Astrocyte (in vitro differentiated cells and primary cell): ENCODE results near the gene PEX5L. TPM values are rescaled to one million over a fixed set of nuclear protein-coding genes. Genes with fewer than 3 reads are reported as not detected.

Source experiments
- DNase-seq: peaks from one replicate; pipeline ENCODE4 v3.0.0-alpha.2; 2010; ENCODE audit warnings: low read depth
- FAIRE-seq: peaks from 2 replicates; lab custom pipeline; 2011; peaks lifted over from hg19 to GRCh38; lab: Jason Lieb, UNC
- H2AFZ ChIP-seq: 2 replicates; pipeline ENCODE4 v1.6.0; 2012; ENCODE audit warnings: low read depth, low read length, inconsistent platforms
- H3K27ac ChIP-seq: 2 replicates; pipeline ENCODE4 v1.5.1; 2011; ENCODE audit warnings: low read depth, low read length, inconsistent platforms
- H3K27me3 ChIP-seq: 2 replicates; pipeline ENCODE4 v1.6.0; 2011; ENCODE audit warnings: low read length, inconsistent platforms; ENCODE audit not compliant: insufficient read depth
- H3K36me3 ChIP-seq: 2 replicates; pipeline ENCODE4 v1.5.1; 2011; ENCODE audit warnings: low read length, inconsistent platforms; ENCODE audit not compliant: insufficient read depth
- H3K4me1 ChIP-seq: 2 replicates; pipeline ENCODE4 v1.5.1; 2011; ENCODE audit warnings: low read length, inconsistent platforms; ENCODE audit not compliant: insufficient read depth
- H3K4me2 ChIP-seq: 2 replicates; pipeline ENCODE4 v1.6.0; 2012; ENCODE audit warnings: low read length, inconsistent platforms
- H3K4me3 ChIP-seq: 2 replicates; pipeline ENCODE4 v1.5.1; 2011; ENCODE audit warnings: low read depth, mild to moderate bottlenecking, low read length, inconsistent platforms; ENCODE audit not compliant: insufficient read depth
- H3K79me2 ChIP-seq: 2 replicates; pipeline ENCODE4 v1.6.0; 2012; ENCODE audit warnings: mild to moderate bottlenecking, low read length, inconsistent platforms; ENCODE audit not compliant: insufficient read depth
- H3K9ac ChIP-seq: 2 replicates; pipeline ENCODE4 v1.6.0; 2012; ENCODE audit warnings: mild to moderate bottlenecking, low read length, inconsistent platforms
- H3K9me3 ChIP-seq: 2 replicates; pipeline ENCODE4 v1.5.1; 2012; ENCODE audit warnings: low read depth, mild to moderate bottlenecking, low read length, inconsistent platforms; ENCODE audit not compliant: insufficient read depth
- H4K20me1 ChIP-seq: 2 replicates; pipeline ENCODE4 v1.6.0; 2012; ENCODE audit warnings: low read length, inconsistent platforms; ENCODE audit not compliant: insufficient read depth
- H3K27ac Mint-ChIP-seq: one replicate; pipeline ENCODE4 v1.8.0; 2021; ENCODE audit warnings: mild to moderate bottlenecking, mixed read lengths; ENCODE audit not compliant: unreplicated experiment
- H3K27me3 Mint-ChIP-seq: one replicate; pipeline ENCODE4 v1.8.0; 2021; ENCODE audit warnings: low read depth, mixed read lengths; ENCODE audit not compliant: unreplicated experiment
- H3K36me3 Mint-ChIP-seq: one replicate; pipeline ENCODE4 v1.8.0; 2021; ENCODE audit warnings: low read depth, mixed read lengths; ENCODE audit not compliant: unreplicated experiment
- H3K4me1 Mint-ChIP-seq: one replicate; pipeline ENCODE4 v1.8.0; 2021; ENCODE audit warnings: low read depth, mixed read lengths; ENCODE audit not compliant: unreplicated experiment
- H3K4me3 Mint-ChIP-seq: one replicate; pipeline ENCODE4 v1.8.0; 2021; ENCODE audit warnings: mild to moderate bottlenecking, moderate library complexity, mixed read lengths; ENCODE audit not compliant: unreplicated experiment
- H3K9me3 Mint-ChIP-seq: one replicate; pipeline ENCODE4 v1.8.0; 2021; ENCODE audit warnings: mild to moderate bottlenecking, mixed read lengths; ENCODE audit not compliant: unreplicated experiment
- EZH2 ChIP-seq: IDR thresholded peaks from 2 replicates; pipeline ENCODE4 v1.6.1; 2012; ENCODE audit warnings: mild to moderate bottlenecking, low read length, inconsistent platforms; ENCODE audit not compliant: insufficient read depth
- total RNA-seq: library from RNA; stranded (reverse); gene quantifications from 2 replicates; pipeline ENCODE4 v1.2.1, GENCODE V29; 2021
- TF ChIP-seq, protein P1 (sequence below): IDR thresholded peaks from 2 replicates; pipeline ENCODE4 v1.5.1; 2011; ENCODE audit warnings: low read depth, mild to moderate bottlenecking, inconsistent platforms, low read length, moderate library complexity; ENCODE audit not compliant: insufficient read depth

The PEX5L gene
- total RNA-seq, 1 donor from 2014 or later, result 0.43 TPM

GRCh38 chr3:179840985-179841384 is 195.8 kb downstream of the PEX5L start:
- H3K9me3 ChIP-seq, result no peaks in the 10 kb centered on the region
- no peak overlapping the region for H3K4me3 ChIP-seq
- no peak overlapping the region for H3K27ac Mint-ChIP-seq
- no peaks in the 10 kb centered on the region for H4K20me1 ChIP-seq
- H2AFZ ChIP-seq, result peak overlapping the region; percentile 51
- H3K27ac ChIP-seq, result no peak overlapping the region
- DNase-seq (peak; percentile 88), FAIRE-seq (no peak)
- H3K27me3 ChIP-seq, result no peaks in the 10 kb centered on the region
- no peaks in the 10 kb centered on the region for H3K36me3 ChIP-seq
- peaks cover 4% of the 10 kb centered on the region for H3K4me1 Mint-ChIP-seq
- TF ChIP-seq, protein P1, sequence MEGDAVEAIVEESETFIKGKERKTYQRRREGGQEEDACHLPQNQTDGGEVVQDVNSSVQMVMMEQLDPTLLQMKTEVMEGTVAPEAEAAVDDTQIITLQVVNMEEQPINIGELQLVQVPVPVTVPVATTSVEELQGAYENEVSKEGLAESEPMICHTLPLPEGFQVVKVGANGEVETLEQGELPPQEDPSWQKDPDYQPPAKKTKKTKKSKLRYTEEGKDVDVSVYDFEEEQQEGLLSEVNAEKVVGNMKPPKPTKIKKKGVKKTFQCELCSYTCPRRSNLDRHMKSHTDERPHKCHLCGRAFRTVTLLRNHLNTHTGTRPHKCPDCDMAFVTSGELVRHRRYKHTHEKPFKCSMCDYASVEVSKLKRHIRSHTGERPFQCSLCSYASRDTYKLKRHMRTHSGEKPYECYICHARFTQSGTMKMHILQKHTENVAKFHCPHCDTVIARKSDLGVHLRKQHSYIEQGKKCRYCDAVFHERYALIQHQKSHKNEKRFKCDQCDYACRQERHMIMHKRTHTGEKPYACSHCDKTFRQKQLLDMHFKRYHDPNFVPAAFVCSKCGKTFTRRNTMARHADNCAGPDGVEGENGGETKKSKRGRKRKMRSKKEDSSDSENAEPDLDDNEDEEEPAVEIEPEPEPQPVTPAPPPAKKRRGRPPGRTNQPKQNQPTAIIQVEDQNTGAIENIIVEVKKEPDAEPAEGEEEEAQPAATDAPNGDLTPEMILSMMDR, result no peak
- no peak for TF ChIP-seq EZH2
- no peaks in the 10 kb centered on the region for H3K36me3 Mint-ChIP-seq
- no peaks in the 10 kb centered on the region for H3K9me3 Mint-ChIP-seq
- H3K4me1 ChIP-seq, result peaks cover 9% of the 10 kb centered on the region
- no peaks in the 10 kb centered on the region for H3K27me3 Mint-ChIP-seq
- H3K4me3 Mint-ChIP-seq, result no peak overlapping the region
- no peaks in the 10 kb centered on the region for H3K79me2 ChIP-seq
- H3K9ac ChIP-seq, result no peak overlapping the region
- H3K4me2 ChIP-seq, result peak overlapping the region; percentile 27

GRCh38 chr3:179837374-179837773 is 199.4 kb downstream of the PEX5L start:
- Mint-ChIP-seq H3K36me3 (no peaks in the 10 kb centered on the region), H3K4me1 (peaks cover 4% of the 10 kb centered on the region), H3K9me3 (peaks cover 2% of the 10 kb centered on the region), H3K27ac (no peak overlapping the region), H3K4me3 (no peak overlapping the region), H3K27me3 (no peaks in the 10 kb centered on the region)
- no peaks in the 10 kb centered on the region for H3K36me3 ChIP-seq
- no peak overlapping the region for H3K9ac ChIP-seq
- H3K4me3 ChIP-seq, result no peak overlapping the region
- H3K4me2 ChIP-seq, result no peak overlapping the region
- no peak for TF ChIP-seq EZH2
- TF ChIP-seq, protein P1, result peak; percentile 17
- no peak overlapping the region for H2AFZ ChIP-seq
- no peaks in the 10 kb centered on the region for H3K9me3 ChIP-seq
- H3K79me2 ChIP-seq, result no peaks in the 10 kb centered on the region
- no peak for FAIRE-seq
- DNase-seq, result no peak
- no peaks in the 10 kb centered on the region for H4K20me1 ChIP-seq
- no peak overlapping the region for H3K27ac ChIP-seq
- H3K27me3 ChIP-seq, result no peaks in the 10 kb centered on the region
- peaks cover 9% of the 10 kb centered on the region for H3K4me1 ChIP-seq

DNA sequence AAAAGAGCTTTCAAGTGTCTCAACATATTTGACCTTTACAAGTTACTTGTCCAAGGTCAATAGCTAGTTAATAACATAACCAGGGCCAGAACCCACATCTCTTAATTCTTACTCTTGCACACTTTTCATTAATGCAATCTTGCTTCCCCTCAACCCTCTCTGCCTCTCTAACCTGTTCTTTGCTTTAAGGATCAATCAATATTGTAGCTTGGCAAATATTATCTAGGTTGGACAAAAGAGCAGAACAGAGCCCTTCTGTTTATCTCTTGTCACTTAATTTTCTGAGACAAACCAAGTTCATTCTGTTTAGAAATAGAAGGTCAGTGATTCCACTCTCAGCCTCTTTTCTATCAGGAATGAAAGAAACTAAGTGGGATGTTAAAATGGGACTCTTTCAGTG is 203.4 kb downstream of the PEX5L start:
- H3K27me3 ChIP-seq, result no peaks in the 10 kb centered on the region
- DNase-seq (no peak), FAIRE-seq (no peak)
- no peak for TF ChIP-seq EZH2
- TF ChIP-seq, protein P1, result no peak
- no peaks in the 10 kb centered on the region for H3K79me2 ChIP-seq
- Mint-ChIP-seq H3K27me3 (no peaks in the 10 kb centered on the region), H3K9me3 (peaks cover 2% of the 10 kb centered on the region), H3K4me3 (no peak overlapping the region), H3K36me3 (no peaks in the 10 kb centered on the region), H3K4me1 (no peaks in the 10 kb centered on the region), H3K27ac (no peak overlapping the region)
- no peaks in the 10 kb centered on the region for H3K36me3 ChIP-seq
- no peak overlapping the region for H2AFZ ChIP-seq
- no peak overlapping the region for H3K4me2 ChIP-seq
- no peaks in the 10 kb centered on the region for H3K4me1 ChIP-seq
- no peak overlapping the region for H3K4me3 ChIP-seq
- no peaks in the 10 kb centered on the region for H3K9me3 ChIP-seq
- no peak overlapping the region for H3K27ac ChIP-seq
- H4K20me1 ChIP-seq, result no peaks in the 10 kb centered on the region
- H3K9ac ChIP-seq, result no peak overlapping the region
